Calu3 (cell line): Measurements from ENCODE around the gene BICD2. TPM values are rescaled to one million over a fixed set of nuclear protein-coding genes. Genes with fewer than 3 reads are reported as not detected.

ENCODE experiments used
- BruUV-seq: library from RNA; stranded (reverse); fragments of 400-500 nt; replicated peaks from 2 replicates; lab custom pipeline; 2021; lab: Mats Ljungman, UMichigan
- CTCF ChIA-PET: fragments of 300-600 bp; sonication (Branson Sonifier 250); formaldehyde crosslinking; loops from one replicate; lab custom pipeline; 2022; ENCODE audit warnings: antibody characterized with exemption; lab: Charles Lee
- DNase-seq: peaks from one replicate; pipeline ENCODE4 v3.0.0; 2022
- H3K27ac Mint-ChIP-seq: one replicate; pipeline ENCODE4 v1.8.0; 2022; ENCODE audit warnings: mixed read lengths; ENCODE audit not compliant: unreplicated experiment
- H3K27me3 Mint-ChIP-seq: one replicate; pipeline ENCODE4 v1.8.0; 2022; ENCODE audit warnings: mixed read lengths; ENCODE audit not compliant: unreplicated experiment
- H3K36me3 Mint-ChIP-seq: one replicate; pipeline ENCODE4 v1.8.0; 2022; ENCODE audit warnings: mild to moderate bottlenecking, moderate library complexity, mixed read lengths; ENCODE audit not compliant: insufficient read depth, unreplicated experiment
- H3K4me1 Mint-ChIP-seq: one replicate; pipeline ENCODE4 v1.8.0; 2022; ENCODE audit warnings: mild to moderate bottlenecking, low read depth, mixed read lengths; ENCODE audit not compliant: unreplicated experiment
- H3K4me3 Mint-ChIP-seq: one replicate; pipeline ENCODE4 v1.8.0; 2022; ENCODE audit warnings: mild to moderate bottlenecking, low read depth, moderate library complexity, mixed read lengths; ENCODE audit not compliant: unreplicated experiment
- H3K9me3 Mint-ChIP-seq: one replicate; pipeline ENCODE4 v1.8.0; 2022; ENCODE audit warnings: low read depth, mixed read lengths; ENCODE audit not compliant: unreplicated experiment
- intact Hi-C: fragments of 100-400 bp; cut with micrococcal nuclease; formaldehyde crosslinking; loops from one replicate; pipeline ENCODE4 v1.10.0; 2022; ENCODE audit not compliant: unreplicated experiment
- total RNA-seq: library from RNA; stranded (reverse); gene quantifications from 2 replicates; pipeline ENCODE4 v1.2.3, GENCODE V29; 2022
- TF ChIP-seq, protein P1 (sequence below): fragments of 200-600 bp; IDR thresholded peaks from one replicate; pipeline ENCODE4 v1.8.0; 2022; ENCODE audit warnings: antibody characterized with exemption; ENCODE audit not compliant: unreplicated experiment

Gene BICD2
- total RNA-seq, 1 experiment from 2014 or later: 21.9 TPM

DNA sequence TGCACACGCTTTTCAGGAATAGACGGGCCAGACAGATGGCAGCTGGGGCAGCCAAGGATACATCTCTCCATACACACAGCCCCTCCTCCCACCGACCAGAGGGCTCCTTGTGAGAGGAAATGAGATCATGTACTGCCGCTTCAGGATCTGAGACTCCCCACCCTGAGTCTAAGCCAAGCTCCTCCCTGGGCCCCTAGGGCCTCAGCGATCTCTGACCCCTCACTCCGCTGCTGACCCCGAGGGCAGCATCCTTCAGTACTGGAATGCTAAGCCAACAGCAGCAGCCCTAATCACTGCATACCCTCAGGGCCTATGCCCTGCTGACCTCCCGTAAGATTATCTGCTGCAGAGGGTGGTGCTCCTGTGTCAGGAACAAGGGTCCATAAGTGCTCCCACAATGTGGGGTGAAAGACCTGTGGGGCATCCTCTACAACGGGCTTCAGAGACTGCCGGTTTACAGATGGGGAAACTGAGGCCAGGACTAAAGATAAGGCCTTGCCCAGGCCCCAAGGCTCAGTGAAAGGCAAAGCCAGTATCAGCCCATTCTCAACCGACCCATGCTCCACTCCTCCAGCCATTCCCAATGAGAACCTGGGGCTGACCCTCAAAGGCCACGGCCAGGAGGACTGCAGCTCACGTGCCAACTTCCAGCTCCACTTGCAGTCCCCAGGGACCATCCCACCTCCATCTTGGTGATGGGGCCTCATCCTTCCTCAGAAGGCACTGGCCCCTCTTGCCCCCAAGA lies 37.5 kb downstream of the BICD2 start:
- TF ChIP-seq, protein P1, sequence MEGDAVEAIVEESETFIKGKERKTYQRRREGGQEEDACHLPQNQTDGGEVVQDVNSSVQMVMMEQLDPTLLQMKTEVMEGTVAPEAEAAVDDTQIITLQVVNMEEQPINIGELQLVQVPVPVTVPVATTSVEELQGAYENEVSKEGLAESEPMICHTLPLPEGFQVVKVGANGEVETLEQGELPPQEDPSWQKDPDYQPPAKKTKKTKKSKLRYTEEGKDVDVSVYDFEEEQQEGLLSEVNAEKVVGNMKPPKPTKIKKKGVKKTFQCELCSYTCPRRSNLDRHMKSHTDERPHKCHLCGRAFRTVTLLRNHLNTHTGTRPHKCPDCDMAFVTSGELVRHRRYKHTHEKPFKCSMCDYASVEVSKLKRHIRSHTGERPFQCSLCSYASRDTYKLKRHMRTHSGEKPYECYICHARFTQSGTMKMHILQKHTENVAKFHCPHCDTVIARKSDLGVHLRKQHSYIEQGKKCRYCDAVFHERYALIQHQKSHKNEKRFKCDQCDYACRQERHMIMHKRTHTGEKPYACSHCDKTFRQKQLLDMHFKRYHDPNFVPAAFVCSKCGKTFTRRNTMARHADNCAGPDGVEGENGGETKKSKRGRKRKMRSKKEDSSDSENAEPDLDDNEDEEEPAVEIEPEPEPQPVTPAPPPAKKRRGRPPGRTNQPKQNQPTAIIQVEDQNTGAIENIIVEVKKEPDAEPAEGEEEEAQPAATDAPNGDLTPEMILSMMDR: no peak
- peaks cover 12% of the 10 kb centered on the region for H3K36me3 Mint-ChIP-seq
- intact Hi-C loops: no loop called here
- H3K4me3 Mint-ChIP-seq: no peak overlapping the region
- peaks cover 16% of the 10 kb centered on the region for H3K4me1 Mint-ChIP-seq
- CTCF ChIA-PET: no interaction called here
- H3K27me3 Mint-ChIP-seq: no peaks in the 10 kb centered on the region
- DNase-seq: no peak
- BruUV-seq: no TSS peak
- H3K27ac Mint-ChIP-seq: no peak overlapping the region
- no peaks in the 10 kb centered on the region for H3K9me3 Mint-ChIP-seq

DNA sequence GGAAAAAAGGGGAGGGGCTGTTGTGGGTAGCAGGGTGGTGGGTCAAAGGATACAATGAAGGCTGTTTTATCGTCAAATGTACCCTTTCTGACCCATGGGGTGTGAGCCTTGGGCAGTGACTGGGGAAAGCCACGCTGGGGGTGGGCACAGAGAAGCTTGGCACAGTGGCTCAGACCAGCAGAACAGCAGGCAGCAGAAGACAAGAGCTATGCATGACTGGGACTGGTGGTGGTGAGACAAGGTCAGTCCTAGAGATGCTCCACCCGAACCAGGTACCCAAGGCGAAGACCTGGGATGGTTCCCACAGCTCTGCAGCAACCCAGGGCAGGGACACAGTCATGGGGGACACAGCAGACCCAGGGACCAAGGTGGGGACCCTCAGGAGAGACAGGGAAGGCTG lies 38.3 kb downstream of the BICD2 start:
- intact Hi-C loops: no loop called here
- Mint-ChIP-seq H3K27me3 (no peaks in the 10 kb centered on the region), H3K9me3 (no peaks in the 10 kb centered on the region), H3K36me3 (peaks cover 12% of the 10 kb centered on the region), H3K4me1 (peaks cover 16% of the 10 kb centered on the region), H3K27ac (no peak overlapping the region), H3K4me3 (no peak overlapping the region)
- no TSS peak for BruUV-seq
- DNase-seq: no peak
- TF ChIP-seq, protein P1: no peak
- CTCF ChIA-PET: no interaction called here

DNA sequence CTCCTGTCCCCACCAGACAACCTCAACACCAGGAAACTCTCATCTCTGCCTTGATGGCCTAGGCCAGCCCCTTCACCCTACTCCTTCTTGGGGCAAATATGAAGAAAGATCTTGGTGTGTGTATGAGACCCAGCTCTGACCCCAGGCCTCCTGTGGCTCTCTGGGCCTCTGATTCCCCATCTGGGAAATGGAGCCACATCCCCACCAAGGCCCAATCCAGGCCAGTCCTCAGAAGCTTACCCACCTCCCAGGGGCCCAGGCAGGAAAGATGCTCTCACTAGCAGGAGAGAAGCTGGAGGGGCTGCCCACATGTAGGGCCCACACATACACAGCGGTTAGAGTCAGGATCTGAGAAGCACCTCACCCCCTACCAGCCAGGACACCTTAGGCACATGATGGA lies 38.9 kb downstream of the BICD2 start:
- Mint-ChIP-seq H3K27me3 (no peaks in the 10 kb centered on the region), H3K4me1 (peaks cover 16% of the 10 kb centered on the region), H3K27ac (no peak overlapping the region), H3K36me3 (peaks cover 12% of the 10 kb centered on the region), H3K9me3 (no peaks in the 10 kb centered on the region), H3K4me3 (no peak overlapping the region)
- DNase-seq: no peak
- TF ChIP-seq, protein P1: no peak
- CTCF ChIA-PET: no interaction called here
- BruUV-seq: no TSS peak
- intact Hi-C loops: no loop called here

DNA sequence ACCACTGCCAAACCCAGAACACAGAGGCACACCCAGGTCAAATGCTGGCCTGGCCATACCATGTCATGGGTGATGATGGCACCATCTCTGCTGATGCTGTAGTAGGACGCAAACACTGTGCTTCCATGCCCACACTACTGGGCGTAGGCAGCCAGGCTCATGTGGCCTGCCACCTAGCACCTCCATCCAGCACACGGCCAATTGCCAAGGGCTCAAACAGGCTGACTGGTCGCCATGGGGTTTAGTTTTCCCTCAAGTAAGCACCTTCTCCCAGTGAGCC lies 39.4 kb downstream of the BICD2 start:
- Mint-ChIP-seq H3K9me3 (no peaks in the 10 kb centered on the region), H3K4me1 (peaks cover 16% of the 10 kb centered on the region), H3K4me3 (no peak overlapping the region), H3K27me3 (no peaks in the 10 kb centered on the region), H3K27ac (no peak overlapping the region), H3K36me3 (peaks cover 13% of the 10 kb centered on the region)
- BruUV-seq: no TSS peak
- intact Hi-C loops: no loop called here
- DNase-seq: no peak
- TF ChIP-seq, protein P1: no peak
- CTCF ChIA-PET: no interaction called here
